ENCODE measurements around the gene MTIF2.
"Not testable (repeated sequence)": the region's sequence is repeated elsewhere in the genome, so short reads cannot be mapped to it uniquely, and the experiment has no call there.

The MTIF2 gene

GRCh38 chr2:55279214-55279835 is 10.3 kb upstream of the MTIF2 start:
- not testable (repeated sequence) for H2AFZ ChIP-seq (ENCODE audit: low read length); H3K9ac ChIP-seq (ENCODE audit: low read length); H3K27ac ChIP-seq (ENCODE audit: low read length); H3K27me3 ChIP-seq (replicated peaks; ENCODE audit: insufficient read depth, low read length); H3K36me3 ChIP-seq (replicated peaks; ENCODE audit: insufficient read depth, low read length); H3K79me2 ChIP-seq (ENCODE audit: low read length); H3K9me2 ChIP-seq (replicated peaks; ENCODE audit: insufficient read depth, low read length); H3K4me3 ChIP-seq (ENCODE audit: low read length); H3K4me2 ChIP-seq (ENCODE audit: low read depth, low read length); H3K9me3 ChIP-seq (replicated peaks; ENCODE audit: insufficient read depth, low read length); H3K4me1 ChIP-seq (ENCODE audit: low read length); H3F3A ChIP-seq (ENCODE audit: insufficient read depth, low read length); H4K20me1 ChIP-seq (ENCODE audit: insufficient read depth, low read length); DNase-seq

- Histone ChIP-seq H3K9me3 (replicated peaks; ENCODE audit: insufficient read depth, low read length) (no peaks in the 10 kb centered on the region), H3K9me2 (replicated peaks; ENCODE audit: insufficient read depth, low read length) (no peaks in the 10 kb centered on the region), H3K79me2 (ENCODE audit: low read length) (no peaks in the 10 kb centered on the region), H3K36me3 (replicated peaks; ENCODE audit: insufficient read depth, low read length) (no peaks in the 10 kb centered on the region), H3K4me1 (ENCODE audit: low read length) (no peaks in the 10 kb centered on the region), H3K4me2 (ENCODE audit: low read depth, low read length) (no peak overlapping the region), H2AFZ (ENCODE audit: low read length) (0 out of 2 replicates have a peak overlapping the region, but pooled peaks have one; percentile 6), H3K9ac (ENCODE audit: low read length) (no peak overlapping the region), H4K20me1 (ENCODE audit: insufficient read depth, low read length) (no peaks in the 10 kb centered on the region), H3K27me3 (replicated peaks; ENCODE audit: insufficient read depth, low read length) (no peaks in the 10 kb centered on the region), H3F3A (ENCODE audit: insufficient read depth, low read length) (no peaks in the 10 kb centered on the region), H3K4me3 (ENCODE audit: low read length) (no peak overlapping the region), H3K27ac (ENCODE audit: low read length) (no peak overlapping the region)
- no peak for TF ChIP-seq EZH2phosphoT487 (IDR thresholded peaks at IDR 0.05; ENCODE audit: low read length)
- no peak for TF ChIP-seq CTCF (IDR thresholded peaks at IDR 0.05; ENCODE audit: low read length)
- TF ChIP-seq EZH2 (optimal IDR thresholded peaks at IDR 0.05; ENCODE audit: low read depth, low read length) = no peak
- DNase-seq = no peak
Observed at GRCh38 chr2:55277310-55277709, 8.3 kb upstream of the MTIF2 start.

- not testable (repeated sequence) for H3K4me3 ChIP-seq (ENCODE audit: low read length); H3K9ac ChIP-seq (ENCODE audit: low read length); H3K79me2 ChIP-seq (ENCODE audit: low read length); H3K4me1 ChIP-seq (ENCODE audit: low read length); H3F3A ChIP-seq (ENCODE audit: insufficient read depth, low read length); H3K36me3 ChIP-seq (replicated peaks; ENCODE audit: insufficient read depth, low read length); H3K9me3 ChIP-seq (replicated peaks; ENCODE audit: insufficient read depth, low read length); H3K27me3 ChIP-seq (replicated peaks; ENCODE audit: insufficient read depth, low read length); H3K9me2 ChIP-seq (replicated peaks; ENCODE audit: insufficient read depth, low read length); H3K4me2 ChIP-seq (ENCODE audit: low read depth, low read length); H4K20me1 ChIP-seq (ENCODE audit: insufficient read depth, low read length); H3K27ac ChIP-seq (ENCODE audit: low read length); H2AFZ ChIP-seq (ENCODE audit: low read length); DNase-seq
Observed at GRCh38 chr2:55274346-55274745, 5.3 kb upstream of the MTIF2 start.

- no peaks in the 10 kb centered on the region for H4K20me1 ChIP-seq (ENCODE audit: insufficient read depth, low read length)
- peak overlapping the region; percentile 92 for H3K4me2 ChIP-seq (ENCODE audit: low read depth, low read length)
- H3K4me3 ChIP-seq (ENCODE audit: low read length) = peak overlapping the region; percentile 81
- peak overlapping the region; percentile 77; the same call in 1 of the 2 replicates for H3K9ac ChIP-seq (ENCODE audit: low read length)
- peak overlapping the region; percentile 78 for H2AFZ ChIP-seq (ENCODE audit: low read length)
- no peaks in the 10 kb centered on the region for H3K9me3 ChIP-seq (replicated peaks; ENCODE audit: insufficient read depth, low read length)
- H3K27me3 ChIP-seq (replicated peaks; ENCODE audit: insufficient read depth, low read length) = no peaks in the 10 kb centered on the region
- peaks cover 6% of the 10 kb centered on the region; the same call in 1 of the 2 replicates for H3F3A ChIP-seq (ENCODE audit: insufficient read depth, low read length)
- H3K9me2 ChIP-seq (replicated peaks; ENCODE audit: insufficient read depth, low read length) = no peaks in the 10 kb centered on the region
- no peaks in the 10 kb centered on the region for H3K36me3 ChIP-seq (replicated peaks; ENCODE audit: insufficient read depth, low read length)
- H3K4me1 ChIP-seq (ENCODE audit: low read length) = no peaks in the 10 kb centered on the region
- peak overlapping the region; percentile 53; the same call in 1 of the 2 replicates for H3K27ac ChIP-seq (ENCODE audit: low read length)
- no peak for DNase-seq
- peaks cover 17% of the 10 kb centered on the region for H3K79me2 ChIP-seq (ENCODE audit: low read length)
- TF ChIP-seq EZH2phosphoT487 (IDR thresholded peaks at IDR 0.05; ENCODE audit: low read length) (no peak), EZH2 (optimal IDR thresholded peaks at IDR 0.05; ENCODE audit: low read depth, low read length) (no peak), CTCF (IDR thresholded peaks at IDR 0.05; ENCODE audit: low read length) (no peak)
Observed at GRCh38 chr2:55269645-55269990, 587 bp upstream of the MTIF2 start.
